Measurements from ENCODE around the gene HAND1.
A peak's percentile ranks its signal among the peaks of the same experiment; 100 is the strongest.

HAND1 gene

GRCh38 chr5:154491941-154492340, 13.9 kb upstream of the HAND1 start:
- no peaks in the 10 kb centered on the region for H3K9me3 Mint-ChIP-seq
- ATAC-seq (no peak), DNase-seq (no peak)
- no peaks in the 10 kb centered on the region for H3K36me3 Mint-ChIP-seq (ENCODE audit: low read depth)
- H3K4me1 Mint-ChIP-seq = peaks cover 9% of the 10 kb centered on the region
- H3K27ac Mint-ChIP-seq = no peak overlapping the region
- peaks cover 66% of the 10 kb centered on the region for H3K27me3 Mint-ChIP-seq
- no peak overlapping the region for H3K4me3 Mint-ChIP-seq

DNA sequence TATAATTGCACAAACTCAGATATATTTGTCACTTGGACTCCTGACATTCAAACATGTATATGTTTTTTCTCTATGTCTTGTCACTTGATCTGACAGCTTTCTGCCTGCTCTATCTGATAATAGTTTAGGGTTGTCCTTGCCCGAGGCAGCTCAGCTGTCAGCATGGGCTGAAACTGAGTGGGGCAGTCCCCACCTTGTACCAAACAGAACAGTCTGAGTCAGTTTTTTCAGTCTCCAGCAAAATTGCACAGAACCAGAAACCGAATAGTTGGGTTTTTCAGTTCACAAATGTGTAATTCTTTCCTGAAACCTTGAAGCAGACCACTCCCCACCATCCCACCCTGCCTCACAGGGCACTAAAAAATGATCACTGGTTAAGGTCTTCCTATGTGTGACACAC, 9.5 kb upstream of the HAND1 start:
- ATAC-seq (peak; percentile 100), DNase-seq (no peak)
- H3K4me1 Mint-ChIP-seq = peaks cover 29% of the 10 kb centered on the region
- H3K4me3 Mint-ChIP-seq = no peak overlapping the region
- H3K36me3 Mint-ChIP-seq (ENCODE audit: low read depth) = no peaks in the 10 kb centered on the region
- H3K27me3 Mint-ChIP-seq = peaks cover 79% of the 10 kb centered on the region
- H3K27ac Mint-ChIP-seq = peak overlapping the region; percentile 52
- H3K9me3 Mint-ChIP-seq = no peaks in the 10 kb centered on the region

- H3K27ac Mint-ChIP-seq = no peak overlapping the region
- no peaks in the 10 kb centered on the region for H3K9me3 Mint-ChIP-seq
- ATAC-seq (no peak), DNase-seq (no peak)
- H3K4me3 Mint-ChIP-seq = no peak overlapping the region
- H3K27me3 Mint-ChIP-seq = peaks cover 80% of the 10 kb centered on the region
- peaks cover 29% of the 10 kb centered on the region for H3K4me1 Mint-ChIP-seq
- no peaks in the 10 kb centered on the region for H3K36me3 Mint-ChIP-seq (ENCODE audit: low read depth)
Observed at GRCh38 chr5:154486427-154486866, 8.4 kb upstream of the HAND1 start.

- DNase-seq (no peak), ATAC-seq (no peak)
- Mint-ChIP-seq H3K36me3 (ENCODE audit: low read depth) (no peaks in the 10 kb centered on the region), H3K4me3 (no peak overlapping the region), H3K27me3 (peaks cover 82% of the 10 kb centered on the region), H3K4me1 (peaks cover 29% of the 10 kb centered on the region), H3K27ac (no peak overlapping the region), H3K9me3 (no peaks in the 10 kb centered on the region)
Observed at GRCh38 chr5:154485850-154486426, 7.9 kb upstream of the HAND1 start.

DNA sequence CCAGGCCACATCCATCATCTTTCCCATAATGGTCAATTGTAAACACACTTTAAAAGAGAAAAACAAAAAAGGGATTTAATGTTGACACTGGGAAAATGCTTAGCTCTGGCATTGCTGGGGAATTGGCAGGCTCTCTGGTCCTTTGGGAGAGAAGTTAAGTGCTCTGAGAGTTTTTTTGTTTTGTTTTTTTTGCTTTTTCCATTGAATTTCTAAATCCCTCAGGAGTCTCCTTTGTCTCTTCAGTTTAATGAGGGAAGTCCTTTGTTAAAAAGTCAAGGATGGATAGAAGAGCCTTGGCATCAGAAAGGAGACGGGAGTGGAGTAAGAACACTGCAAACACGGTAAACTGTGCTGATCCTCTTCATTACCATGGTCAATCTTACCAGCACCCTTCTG, 7.1 kb upstream of the HAND1 start:
- Mint-ChIP-seq H3K27ac (no peak overlapping the region), H3K4me3 (no peak overlapping the region)

GRCh38 chr5:154484393-154485095, 6.5 kb upstream of the HAND1 start:
- peaks cover 85% of the 10 kb centered on the region for H3K27me3 Mint-ChIP-seq
- ATAC-seq = no peak
- no peaks in the 10 kb centered on the region for H3K9me3 Mint-ChIP-seq
- no peak overlapping the region for H3K4me3 Mint-ChIP-seq
- no peak for DNase-seq
- H3K4me1 Mint-ChIP-seq = peaks cover 35% of the 10 kb centered on the region
- H3K27ac Mint-ChIP-seq = no peak overlapping the region
- H3K36me3 Mint-ChIP-seq (ENCODE audit: low read depth) = no peaks in the 10 kb centered on the region

More for the DNA sequence above, 7.1 kb upstream of the HAND1 start:
- DNase-seq (no peak), ATAC-seq (no peak)
- no peaks in the 10 kb centered on the region for H3K36me3 Mint-ChIP-seq (ENCODE audit: low read depth)
- H3K4me1 Mint-ChIP-seq = peaks cover 32% of the 10 kb centered on the region
- H3K9me3 Mint-ChIP-seq = no peaks in the 10 kb centered on the region
- peaks cover 85% of the 10 kb centered on the region for H3K27me3 Mint-ChIP-seq

GRCh38 chr5:154483654-154484392, 5.8 kb upstream of the HAND1 start:
- peaks cover 42% of the 10 kb centered on the region for H3K4me1 Mint-ChIP-seq
- H3K27ac Mint-ChIP-seq = no peak overlapping the region

DNA sequence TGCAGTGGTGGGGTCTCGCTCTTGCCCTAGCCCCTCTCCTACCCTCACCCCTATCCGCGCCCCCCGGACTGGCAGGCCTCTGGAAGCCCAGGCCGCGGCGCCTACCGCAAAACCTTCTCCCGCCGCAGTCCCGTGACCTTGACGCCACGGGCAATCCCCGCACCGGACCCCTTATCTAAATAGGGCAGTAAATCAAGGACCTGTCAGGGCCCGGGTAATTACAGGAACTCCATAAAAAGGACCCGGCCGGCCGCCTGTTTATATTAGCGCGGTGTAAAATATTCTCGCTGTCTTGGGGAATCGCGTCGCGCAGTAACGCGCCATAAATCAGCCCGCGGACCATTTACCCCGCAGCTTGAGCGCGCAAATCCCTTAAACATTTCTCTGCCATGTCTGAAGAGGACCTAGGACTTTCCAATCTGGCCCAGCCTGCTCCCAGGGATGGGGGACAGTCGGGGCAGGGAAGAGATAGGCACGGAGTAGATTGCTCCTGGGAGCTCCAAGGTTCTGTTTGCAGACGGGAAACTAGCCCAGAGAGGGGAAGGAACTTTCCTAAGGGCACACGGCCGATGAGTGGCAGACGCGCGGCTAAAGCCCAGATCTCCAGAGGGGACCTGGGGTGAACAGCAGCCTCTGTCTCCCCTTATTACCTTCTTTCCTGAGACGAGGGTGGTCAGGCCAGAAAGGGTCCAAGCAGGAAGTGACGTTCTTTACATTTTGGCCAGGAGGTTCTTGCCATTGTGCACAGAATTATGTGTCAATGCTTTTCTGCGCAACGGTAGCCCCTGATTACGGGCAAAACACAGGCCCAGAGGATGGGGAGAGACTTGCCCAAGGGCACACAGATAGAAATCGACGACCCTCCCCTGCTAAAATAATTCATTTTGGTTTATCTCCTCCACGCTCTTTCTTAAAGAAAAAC, 4.8 kb upstream of the HAND1 start:
- no peaks in the 10 kb centered on the region for H3K9me3 Mint-ChIP-seq
- H3K4me1 Mint-ChIP-seq = peaks cover 43% of the 10 kb centered on the region
- peak overlapping the region; percentile 19 for H3K4me3 Mint-ChIP-seq
- no peak overlapping the region for H3K27ac Mint-ChIP-seq
- no peak for DNase-seq
- H3K27me3 Mint-ChIP-seq = peaks cover 88% of the 10 kb centered on the region
- ATAC-seq = no peak
- H3K36me3 Mint-ChIP-seq (ENCODE audit: low read depth) = no peaks in the 10 kb centered on the region

More at GRCh38 chr5:154483654-154484392, 5.8 kb upstream of the HAND1 start:
- Mint-ChIP-seq H3K9me3 (no peaks in the 10 kb centered on the region), H3K27me3 (peaks cover 87% of the 10 kb centered on the region), H3K4me3 (no peak overlapping the region), H3K36me3 (ENCODE audit: low read depth) (no peaks in the 10 kb centered on the region)
- no peak for ATAC-seq
- DNase-seq = no peak

GRCh38 chr5:154481584-154482381, 3.8 kb upstream of the HAND1 start:
- no peak overlapping the region for H3K27ac Mint-ChIP-seq
- ATAC-seq (no peak), DNase-seq (no peak)
- no peaks in the 10 kb centered on the region for H3K9me3 Mint-ChIP-seq
- H3K27me3 Mint-ChIP-seq = peaks cover 88% of the 10 kb centered on the region
- peaks cover 42% of the 10 kb centered on the region for H3K4me1 Mint-ChIP-seq
- H3K36me3 Mint-ChIP-seq (ENCODE audit: low read depth) = no peaks in the 10 kb centered on the region
- no peak overlapping the region for H3K4me3 Mint-ChIP-seq

GRCh38 chr5:154480847-154481246, 2.8 kb upstream of the HAND1 start:
- no peak for DNase-seq
- H3K27ac Mint-ChIP-seq = no peak overlapping the region
- H3K36me3 Mint-ChIP-seq (ENCODE audit: low read depth) = no peaks in the 10 kb centered on the region
- H3K4me3 Mint-ChIP-seq = no peak overlapping the region
- H3K9me3 Mint-ChIP-seq = no peaks in the 10 kb centered on the region
- H3K27me3 Mint-ChIP-seq = peaks cover 87% of the 10 kb centered on the region
- ATAC-seq = peak; percentile 20
- H3K4me1 Mint-ChIP-seq = peaks cover 39% of the 10 kb centered on the region

DNA sequence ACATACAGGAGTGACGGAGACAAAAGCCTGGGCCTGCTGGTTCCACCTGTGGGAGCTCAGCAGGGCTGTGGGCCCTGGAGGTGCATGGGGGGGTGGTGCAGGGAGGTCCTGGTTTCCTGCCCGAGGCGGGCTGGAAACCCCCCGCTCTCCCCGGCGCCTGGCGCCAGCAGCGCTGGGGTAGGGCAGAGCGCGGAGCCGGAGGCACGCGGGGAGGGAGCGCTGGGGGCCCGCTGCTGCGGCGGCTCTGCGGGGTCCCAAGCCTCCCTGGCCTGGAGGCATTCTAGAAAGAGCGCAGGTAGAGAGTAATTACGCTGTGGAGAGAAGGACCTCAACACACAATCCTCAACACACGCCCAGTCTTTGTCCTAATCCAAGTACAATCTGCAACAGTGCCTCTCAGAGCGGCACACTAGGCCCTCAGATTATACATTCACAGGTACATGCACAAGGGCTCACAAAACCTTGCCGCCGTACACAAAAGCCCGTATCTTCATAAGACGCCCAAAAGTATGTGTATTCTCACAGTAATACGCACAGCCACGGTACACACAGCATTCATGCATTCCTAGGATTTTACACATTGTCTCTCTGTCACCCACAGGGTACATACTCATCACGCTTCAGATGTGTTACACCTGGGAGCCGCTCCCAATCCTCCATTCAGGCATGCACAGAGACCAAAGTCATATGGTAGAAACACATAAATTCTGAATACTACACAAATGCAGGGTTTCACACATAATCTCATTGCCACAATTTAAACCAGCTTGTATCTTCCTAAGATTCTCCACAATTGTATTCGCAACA, 2.1 kb upstream of the HAND1 start:
- Mint-ChIP-seq H3K36me3 (ENCODE audit: low read depth) (no peaks in the 10 kb centered on the region), H3K9me3 (no peaks in the 10 kb centered on the region), H3K27me3 (peaks cover 87% of the 10 kb centered on the region), H3K4me1 (peaks cover 41% of the 10 kb centered on the region), H3K27ac (peak overlapping the region; percentile 15), H3K4me3 (no peak overlapping the region)
- ATAC-seq (peak; percentile 27), DNase-seq (peak; percentile 11)

DNA sequence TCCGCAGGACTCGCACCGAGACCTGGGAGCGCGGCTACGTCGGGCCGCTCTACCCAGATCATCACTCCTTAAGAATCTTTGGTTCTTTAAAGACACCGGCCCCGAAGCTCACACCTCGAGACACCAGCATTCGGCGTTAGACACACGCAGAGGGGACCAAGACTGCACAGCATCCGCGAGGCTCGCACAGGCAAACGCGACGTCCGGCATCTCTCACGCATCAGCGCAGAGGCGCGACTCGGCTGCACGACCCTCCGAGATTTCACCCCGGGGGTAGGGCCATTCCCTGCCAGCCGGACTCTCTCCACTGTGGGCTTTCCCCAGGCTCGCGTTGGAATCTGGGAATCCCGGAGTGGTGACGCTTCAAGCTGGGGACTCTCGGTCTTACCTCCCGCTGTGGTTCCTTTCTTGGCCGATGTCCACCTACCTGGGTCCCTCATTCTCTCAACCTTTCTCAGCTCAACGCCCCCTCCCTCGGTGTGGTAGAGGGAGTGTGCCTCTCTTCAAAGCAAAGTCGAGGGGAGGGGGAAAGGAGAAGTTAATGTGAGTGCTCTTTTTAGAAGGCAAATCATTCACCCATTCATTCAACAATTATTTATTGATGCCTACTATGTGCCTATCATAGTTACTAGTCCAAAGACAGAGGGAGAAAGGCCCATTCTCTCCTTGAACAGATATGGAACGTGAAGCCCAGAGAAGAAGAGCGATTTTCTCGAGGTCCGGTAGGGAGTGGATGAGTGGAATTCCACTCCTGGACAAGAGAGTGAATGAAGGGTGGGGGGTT, 1.3 kb upstream of the HAND1 start:
- Mint-ChIP-seq H3K4me1 (peaks cover 49% of the 10 kb centered on the region), H3K27me3 (peaks cover 87% of the 10 kb centered on the region), H3K27ac (peak overlapping the region; percentile 15), H3K4me3 (no peak overlapping the region), H3K36me3 (ENCODE audit: low read depth) (no peaks in the 10 kb centered on the region), H3K9me3 (no peaks in the 10 kb centered on the region)
- ATAC-seq (no peak), DNase-seq (peak; percentile 22)

Measured in activated naive CD8-positive, alpha-beta T cell treated with anti-CD3 and anti-CD28 coated beads, Interleukin-2, amount 50 U/mL, for 24 hours (primary cell).